GM19035 (cell line): Measurements from ENCODE around the gene ECI1.

Source experiments
- ATAC-seq: cut with Tn5 transposase; IDR thresholded peaks from one replicate; pipeline ENCODE4 v1.9.1; 2021; ENCODE audit not compliant: unreplicated experiment

Gene ECI1

GRCh38 chr16:2197765-2198164, 53.6 kb downstream of the ECI1 start:
- no peak for ATAC-seq

DNA sequence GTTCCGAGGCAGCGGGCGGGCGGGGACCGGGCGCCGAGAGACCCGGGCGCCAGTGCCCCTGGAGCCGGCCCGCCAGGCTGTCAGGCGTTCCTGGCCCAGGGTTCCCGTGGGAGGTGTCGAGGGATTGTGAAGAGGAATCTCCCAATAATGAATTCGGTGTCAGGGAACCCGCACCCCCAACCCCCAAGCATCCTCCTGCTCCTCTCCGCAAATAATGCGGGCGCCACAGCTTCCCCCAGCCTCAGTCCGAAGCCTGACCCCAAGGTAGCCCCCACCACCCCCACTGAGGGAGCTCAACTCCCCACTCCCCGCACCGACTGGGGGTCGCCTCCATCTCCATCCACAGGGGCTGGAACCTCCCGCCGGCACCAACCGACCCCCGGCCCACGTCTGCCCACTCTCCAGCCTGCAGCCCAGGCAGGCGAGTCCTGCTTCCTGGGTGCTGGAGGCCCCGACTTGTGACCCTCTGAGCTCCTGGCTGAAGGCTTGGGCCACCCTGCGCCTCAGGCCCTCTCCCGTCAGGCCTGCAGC, 54.3 kb downstream of the ECI1 start:
- no peak for ATAC-seq

GRCh38 chr16:2196162-2196980, 55.0 kb downstream of the ECI1 start, which contains the start of gene CASKIN1:
CASKIN1 (minus strand) TSS chr16:2196605; CDS start chr16:2196432, 173 bp downstream.
- no peak for ATAC-seq

DNA sequence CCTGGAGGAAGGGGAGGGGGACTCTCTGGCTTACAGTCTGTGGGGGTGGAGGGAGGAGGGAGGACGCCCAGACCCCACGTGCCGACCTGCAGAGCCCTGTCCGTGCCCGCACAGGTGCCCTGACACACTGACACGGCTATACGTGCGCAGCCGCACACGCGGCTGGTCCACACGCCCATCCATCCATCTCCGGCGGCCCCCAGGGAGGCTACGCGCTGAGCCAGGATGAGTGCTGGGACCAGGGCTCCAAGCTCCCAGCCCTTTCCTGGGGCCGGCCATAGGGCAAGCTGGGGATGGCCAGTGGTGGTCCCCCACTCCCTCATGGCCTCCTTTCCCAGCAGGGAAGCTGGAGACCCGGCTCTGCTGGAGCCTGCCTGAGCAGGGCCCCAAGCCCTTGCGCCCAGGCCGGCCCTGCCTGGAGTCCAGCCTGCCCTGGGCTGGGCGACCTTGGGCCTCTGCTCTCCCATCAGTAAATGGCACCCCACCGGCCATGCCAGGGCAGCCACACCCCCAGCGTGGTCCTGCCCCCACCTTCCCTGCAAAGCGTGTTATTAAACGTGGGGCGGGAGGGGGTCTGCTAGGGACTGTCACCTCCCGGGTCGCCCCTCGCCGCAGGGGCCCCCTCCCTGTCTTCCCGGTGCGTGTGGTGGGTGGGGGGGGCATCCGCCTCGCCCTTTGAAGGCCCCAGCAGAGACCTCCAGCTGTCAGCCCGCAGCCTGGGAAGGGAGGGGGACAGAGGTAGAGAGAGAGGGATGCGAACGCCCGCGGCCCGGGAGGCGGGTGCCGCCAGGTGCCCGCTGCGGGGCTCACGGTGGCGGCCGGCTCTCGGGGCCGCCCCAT, 55.8 kb downstream of the ECI1 start:
- no peak for ATAC-seq

DNA sequence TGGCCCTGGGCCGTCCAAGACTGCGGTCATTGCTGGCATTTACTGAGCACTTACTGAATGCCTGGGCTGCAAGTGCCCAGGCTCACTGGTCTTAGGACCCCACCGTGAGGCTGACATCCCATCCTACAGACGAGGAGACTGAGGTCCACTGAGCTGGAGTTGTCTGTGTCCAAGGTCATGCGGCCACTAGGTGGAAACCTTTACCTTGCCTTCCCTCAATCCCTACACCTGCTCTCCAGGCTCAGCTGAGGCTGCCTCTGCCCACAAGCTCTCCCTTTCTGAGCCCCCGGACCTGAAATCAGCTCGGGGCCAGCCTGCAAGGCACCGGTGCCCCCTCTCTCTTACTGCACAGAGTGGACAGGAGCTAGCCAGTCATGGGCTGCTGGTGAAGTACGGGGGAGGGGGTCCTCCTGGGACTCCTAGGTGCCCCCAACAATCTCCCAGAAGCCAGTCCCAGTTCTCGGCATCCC, 56.5 kb downstream of the ECI1 start:
- no peak for ATAC-seq

- no peak for ATAC-seq
Measured at GRCh38 chr16:2194166-2194834, 57.1 kb downstream of the ECI1 start.

- ATAC-seq = no peak
Measured at GRCh38 chr16:2191446-2191706, 60.0 kb downstream of the ECI1 start.

DNA sequence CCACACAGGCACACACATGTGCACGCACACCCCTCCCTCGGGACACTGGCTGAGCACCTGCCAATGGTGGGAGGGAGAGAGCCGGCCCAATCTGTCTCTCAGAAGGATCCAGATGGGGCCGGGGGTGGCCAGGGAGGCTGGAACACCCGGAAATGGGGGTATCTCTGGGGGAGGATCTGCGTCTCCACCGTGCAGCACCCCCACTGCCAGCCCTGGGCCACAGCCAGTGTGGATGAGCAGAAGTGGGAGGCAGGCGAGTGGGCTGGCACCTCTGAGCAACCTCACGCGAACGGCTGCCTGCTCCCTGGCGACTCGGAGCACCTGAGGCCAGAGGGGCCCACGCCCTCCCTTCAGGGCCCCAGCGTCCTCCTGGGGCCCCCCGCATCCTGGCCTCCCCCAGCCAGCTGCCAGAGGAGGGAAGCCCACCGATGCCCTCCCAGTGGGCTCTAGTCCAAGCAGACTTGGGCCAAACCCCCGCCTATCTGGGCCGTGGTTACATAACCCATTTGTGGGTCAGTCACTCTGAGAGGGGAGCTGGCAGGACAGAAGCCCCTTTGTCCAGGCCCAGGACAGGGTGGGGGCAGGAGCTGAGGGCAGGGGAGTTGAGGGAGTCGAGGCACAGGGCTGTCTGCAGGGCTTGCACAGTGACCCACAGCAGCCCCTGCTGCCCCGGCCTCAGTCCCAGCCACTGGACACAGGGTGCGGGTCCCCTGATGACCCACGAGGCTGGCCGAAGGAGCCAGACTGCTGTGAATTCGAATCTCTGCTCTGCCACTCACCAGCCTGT, 60.5 kb downstream of the ECI1 start:
- no peak for ATAC-seq

- no peak for ATAC-seq
Measured at GRCh38 chr16:2190002-2190658, 61.3 kb downstream of the ECI1 start.
